Caki2 (cell line): ENCODE results near the gene MESD. TPM values are rescaled to one million over a fixed set of nuclear protein-coding genes. Genes with fewer than 3 reads are reported as not detected.

Source experiments
- DNase-seq: peaks from one replicate; pipeline ENCODE4 v3.0.0-alpha.2; 2015; ENCODE audit warnings: low read depth
- in situ Hi-C: cut with HindIII; loops from 2 replicates; pipeline ENCODE4 v1.10.0; 2016; ENCODE audit warnings: low sequenced_read_pairs, low pct_unique_long_range_greater_than_20kb, mixed read lengths
- total RNA-seq: library from RNA; depleted of rRNA; stranded (reverse); fragments of >200 nt; shearing (Covaris generic); gene quantifications from 2 replicates; pipeline ENCODE4 v1.2.3, GENCODE V29; 2014; ENCODE audit warnings: low replicate concordance

MESD gene
- total RNA-seq, 1 experiment from 2014 or later, result 16.6 TPM

DNA sequence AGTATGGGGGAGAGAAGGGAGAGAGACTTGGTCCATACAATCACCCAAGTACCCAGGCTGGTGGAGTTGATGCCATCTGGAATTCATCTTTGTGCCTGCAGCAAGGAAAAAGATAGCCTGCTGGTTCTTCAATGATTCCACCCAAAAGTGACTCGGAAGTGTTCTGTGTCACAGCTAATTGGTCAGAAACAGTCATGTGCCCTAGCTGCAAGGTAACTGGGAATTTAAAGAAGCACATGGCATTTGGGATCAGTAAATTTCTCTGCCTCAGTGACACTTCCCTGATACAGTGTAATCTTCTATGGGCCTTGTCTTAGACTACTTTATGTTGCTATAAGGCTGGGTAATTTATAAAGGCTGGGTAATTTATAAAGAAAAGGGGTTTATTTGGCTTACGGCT lies 28.6 kb upstream of the MESD start:
- in situ Hi-C loops, result no loop called here
- no peak for DNase-seq

DNA sequence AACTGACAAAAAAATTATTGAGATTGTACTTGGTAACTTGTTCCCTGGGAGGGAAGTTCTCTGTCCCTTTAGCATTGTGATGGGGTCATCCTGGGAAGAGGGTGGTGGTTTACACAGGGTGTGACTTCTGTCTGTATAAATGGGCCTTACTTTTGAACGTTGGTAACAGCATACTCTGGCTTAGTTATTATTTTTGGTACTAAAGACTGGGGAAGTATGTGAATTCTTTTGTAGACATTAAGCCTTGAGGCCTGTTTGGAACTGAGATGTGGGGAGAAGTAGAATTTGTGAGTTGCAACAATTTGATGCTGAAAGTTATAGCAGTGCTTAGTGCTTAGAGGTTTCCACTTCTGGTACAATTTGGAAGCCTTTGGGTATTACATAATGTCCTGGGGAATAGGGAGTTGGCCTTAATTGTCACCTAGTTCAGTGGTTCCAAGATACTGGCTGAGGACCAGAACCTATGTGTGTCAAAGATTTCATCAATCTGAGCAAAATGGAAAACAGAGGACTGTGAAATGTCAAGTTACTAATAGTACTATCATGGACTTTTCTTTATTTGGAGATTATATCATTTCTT lies 27.0 kb upstream of the MESD start:
- no peak for DNase-seq
- in situ Hi-C loops, result no loop called here

DNA sequence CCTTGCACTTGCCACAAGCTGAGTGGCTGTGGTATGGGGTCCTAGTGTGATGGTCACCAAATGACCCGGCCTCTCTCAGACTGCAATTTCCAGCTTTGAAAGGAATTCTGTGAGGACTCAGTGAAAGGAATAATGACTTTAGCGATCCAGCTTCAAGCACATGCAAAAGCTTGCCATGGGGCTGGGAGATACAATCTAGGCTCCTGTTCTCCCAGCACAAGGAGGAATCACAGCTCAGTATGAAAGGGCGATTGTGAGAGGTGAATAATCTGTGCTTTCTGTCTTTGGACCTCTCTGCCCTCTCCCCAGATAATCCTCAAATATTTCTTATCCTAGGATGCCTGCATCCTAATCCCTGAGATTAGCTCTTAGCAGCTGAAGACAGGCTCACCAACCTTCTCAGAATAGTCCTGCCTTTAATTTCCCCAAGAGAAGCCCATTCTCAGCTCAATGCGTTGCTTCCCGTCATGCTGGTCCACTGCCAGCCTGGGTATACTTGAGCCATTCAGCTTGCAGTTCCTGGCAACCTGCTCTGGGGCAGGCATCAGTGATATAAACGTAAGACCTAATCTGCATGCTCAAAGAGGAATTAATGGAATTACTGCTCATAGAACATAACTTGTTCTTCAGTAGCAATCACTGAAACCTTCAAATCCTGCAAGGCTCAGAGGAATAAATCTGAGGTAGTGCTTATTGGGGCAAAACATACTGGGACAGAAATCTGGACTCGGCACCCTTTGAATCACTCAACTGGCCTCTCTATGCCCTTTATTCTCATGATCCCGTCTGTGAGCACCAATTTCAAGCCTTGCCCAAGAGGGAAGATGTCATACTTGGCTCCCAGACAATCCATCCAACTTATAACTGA lies 26.2 kb upstream of the MESD start:
- DNase-seq, result no peak
- in situ Hi-C loops, result no loop called here

DNA sequence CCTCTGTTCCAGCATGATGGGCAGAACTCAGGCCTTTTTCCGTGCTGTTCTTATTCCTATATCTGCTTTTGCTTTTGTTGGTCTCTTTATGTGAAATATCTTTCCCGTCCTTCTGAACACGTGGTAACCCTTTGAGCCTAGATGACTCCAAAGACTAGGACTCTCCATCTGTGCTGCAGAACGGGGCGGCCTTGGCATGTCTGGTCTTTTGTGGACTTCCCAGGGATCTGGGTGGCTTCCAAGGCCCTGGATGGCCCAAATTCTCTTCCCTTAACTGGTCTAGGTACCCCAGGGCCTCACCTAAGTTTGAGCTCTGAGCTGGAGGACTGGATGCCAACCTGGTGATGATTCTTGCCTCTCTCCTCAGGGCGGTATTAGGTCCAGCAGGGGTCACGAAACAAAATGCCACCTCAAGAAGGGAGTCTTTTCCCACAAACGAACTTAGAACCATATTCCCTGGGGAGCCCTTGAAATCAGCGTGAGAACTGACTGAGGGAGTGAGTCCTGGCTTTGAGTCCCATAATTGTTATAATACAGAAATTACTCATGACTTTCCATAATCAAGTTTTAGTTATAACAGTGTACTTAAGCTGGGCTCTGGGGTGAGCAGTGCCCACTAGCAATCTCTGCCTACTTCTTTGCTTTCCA lies 25.0 kb upstream of the MESD start:
- in situ Hi-C loops, result no loop called here

DNA sequence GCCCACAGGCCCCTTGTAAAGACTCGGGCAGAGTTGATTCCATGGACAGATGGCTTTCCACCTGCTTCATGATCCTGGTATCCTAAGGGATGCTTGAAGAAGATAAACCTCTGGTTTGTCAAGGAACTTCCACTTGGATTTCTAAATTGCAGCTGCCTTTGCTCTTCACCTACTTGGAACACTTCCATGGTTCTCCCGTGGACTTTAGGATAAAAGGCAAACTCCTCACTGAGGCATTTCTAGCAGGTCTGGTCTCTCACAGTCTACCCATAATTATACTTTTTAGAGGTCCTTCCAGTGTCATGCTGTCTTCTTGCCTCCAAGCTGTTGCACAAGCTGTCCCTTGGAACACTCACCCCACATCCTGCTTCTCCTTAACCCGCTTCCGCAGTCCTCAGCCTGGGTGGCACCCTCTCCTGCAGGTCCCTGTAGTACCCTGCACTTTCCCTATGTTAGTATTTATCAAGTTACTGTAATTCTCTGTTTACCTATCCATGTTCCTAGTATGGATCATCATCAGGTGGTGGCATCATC lies 23.8 kb upstream of the MESD start:
- in situ Hi-C loops, result no loop called here
- no peak for DNase-seq

More for the DNA sequence above, 25.0 kb upstream of the MESD start:
- no peak for DNase-seq

DNA sequence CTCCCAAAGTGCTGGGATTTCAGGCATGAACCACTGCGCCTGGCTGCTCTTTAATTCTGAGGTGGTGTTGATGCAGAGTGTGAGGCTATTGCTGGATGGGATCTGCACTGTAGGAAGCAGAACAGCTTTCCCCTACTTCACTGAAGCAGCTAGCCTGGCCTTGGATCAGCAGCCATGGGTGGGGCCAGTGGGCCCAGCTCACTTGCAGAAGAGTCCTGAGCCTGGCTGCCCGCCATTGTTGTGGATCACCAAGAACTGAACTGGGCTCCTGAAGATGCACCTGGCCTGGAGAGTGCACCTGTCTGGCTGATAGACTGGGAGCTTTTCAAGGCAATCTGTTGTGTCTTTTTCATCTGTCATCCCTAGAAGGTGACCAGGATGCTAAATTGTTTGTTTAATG lies 23.0 kb upstream of the MESD start:
- in situ Hi-C loops, result no loop called here

DNA sequence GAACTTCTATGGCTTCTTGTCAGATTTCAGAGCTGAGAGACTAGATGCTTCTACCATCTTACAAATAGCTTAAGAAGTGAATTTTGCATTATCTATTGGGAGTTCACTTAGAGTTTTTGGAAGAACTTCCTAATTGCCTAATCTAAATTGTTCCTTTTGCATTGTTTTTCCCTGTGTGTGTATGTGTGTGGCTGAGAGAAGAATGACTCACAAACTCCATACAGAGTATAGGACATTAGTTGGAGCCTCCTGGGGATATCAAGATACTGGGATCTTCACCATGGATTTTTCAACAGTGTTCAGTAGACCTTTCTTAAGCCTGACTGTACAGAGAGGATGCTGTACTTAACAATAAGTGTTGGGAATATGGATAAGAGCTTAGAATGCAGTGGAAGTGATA lies 22.0 kb upstream of the MESD start:
- in situ Hi-C loops, result no loop called here
- DNase-seq, result no peak

More for the DNA sequence above, 23.0 kb upstream of the MESD start:
- no peak for DNase-seq

DNA sequence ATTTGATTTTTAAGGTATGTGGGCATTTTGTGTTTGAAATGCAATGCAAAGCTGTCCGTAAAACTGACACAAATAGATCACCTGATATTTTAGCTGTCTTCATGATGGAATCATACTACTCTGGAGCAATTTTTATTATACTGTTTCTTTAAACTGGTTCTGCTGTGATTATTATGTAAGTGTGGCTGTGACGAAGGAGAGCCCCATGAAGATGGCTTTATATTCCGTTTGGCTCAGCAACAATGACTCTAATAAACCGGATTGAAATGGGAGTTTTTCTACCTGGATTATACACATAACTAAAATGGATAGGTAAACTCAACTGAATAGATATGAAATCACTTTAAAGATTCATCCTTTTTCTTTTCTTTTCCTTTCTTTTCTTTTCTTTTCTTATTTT lies 20.5 kb upstream of the MESD start:
- DNase-seq, result no peak
- in situ Hi-C loops, result no loop called here

DNA sequence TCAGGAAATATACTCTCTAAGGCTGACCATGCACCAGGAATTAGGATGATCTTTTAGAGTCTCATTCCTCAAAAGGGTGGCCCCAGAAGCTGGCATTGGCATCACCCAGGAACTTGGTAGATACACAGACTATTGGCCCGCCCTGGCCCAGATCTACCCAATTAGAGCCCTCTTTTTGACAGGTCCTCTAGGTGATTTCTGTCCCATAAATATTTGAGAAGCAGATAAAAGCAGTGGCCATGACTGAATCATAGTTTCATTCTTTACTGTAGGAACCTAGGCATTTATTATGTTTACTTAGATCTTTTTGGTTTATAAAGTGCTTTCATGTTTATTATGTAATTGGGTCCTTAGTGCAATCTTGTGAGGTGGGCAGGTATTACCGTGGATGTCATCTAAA lies 18.7 kb upstream of the MESD start:
- in situ Hi-C loops, result no loop called here
- no peak for DNase-seq

DNA sequence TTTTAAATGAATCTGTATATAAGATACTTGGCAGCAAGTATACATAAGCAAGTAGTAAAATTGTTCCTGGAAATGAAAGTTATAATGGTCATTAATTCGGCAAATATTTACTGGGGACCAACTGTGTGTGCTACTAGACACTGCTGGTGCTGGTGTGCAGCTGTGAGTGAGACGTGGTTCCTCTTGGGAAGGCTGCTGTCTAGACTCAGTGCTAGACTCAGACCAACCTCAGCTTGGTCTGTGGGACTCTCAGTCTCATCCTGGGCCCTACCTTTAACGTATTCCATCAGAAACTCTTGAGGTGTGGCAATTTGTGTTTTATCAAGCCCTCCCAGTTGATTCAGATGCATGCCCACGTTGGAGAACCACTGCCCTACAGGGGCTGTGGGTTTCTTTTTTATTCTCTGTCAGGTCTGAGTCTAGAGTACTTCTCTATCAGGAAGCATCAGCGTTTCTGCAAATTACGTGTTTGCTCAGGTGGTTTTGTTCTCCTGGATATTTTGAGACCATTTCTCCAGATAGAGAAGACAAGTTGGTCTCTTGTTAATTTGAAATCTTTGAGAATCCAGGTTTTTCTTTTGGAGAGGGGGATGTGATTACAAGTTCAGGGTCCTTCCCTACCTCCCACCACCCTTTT lies 17.9 kb upstream of the MESD start:
- in situ Hi-C loops, result no loop called here
- DNase-seq, result no peak

DNA sequence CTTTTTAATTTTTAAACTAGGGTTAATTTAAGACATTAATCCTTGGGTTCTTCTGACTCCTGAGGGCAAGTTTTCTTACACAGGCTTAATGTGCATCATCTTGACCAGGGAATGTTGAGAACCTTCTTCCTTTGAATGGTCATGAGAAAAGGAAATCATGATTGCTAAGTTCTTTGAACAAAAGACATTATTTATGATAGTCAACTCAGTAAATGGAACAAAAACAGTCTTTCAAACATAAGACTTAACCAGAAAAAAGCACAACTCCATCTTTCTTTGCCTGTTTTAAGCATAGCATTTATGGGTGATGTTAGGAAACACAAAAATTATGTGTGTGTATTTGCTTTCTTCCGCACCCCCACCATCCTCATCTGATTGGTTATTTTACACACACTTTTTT lies 16.5 kb upstream of the MESD start:
- DNase-seq, result no peak
- in situ Hi-C loops, result no loop called here

DNA sequence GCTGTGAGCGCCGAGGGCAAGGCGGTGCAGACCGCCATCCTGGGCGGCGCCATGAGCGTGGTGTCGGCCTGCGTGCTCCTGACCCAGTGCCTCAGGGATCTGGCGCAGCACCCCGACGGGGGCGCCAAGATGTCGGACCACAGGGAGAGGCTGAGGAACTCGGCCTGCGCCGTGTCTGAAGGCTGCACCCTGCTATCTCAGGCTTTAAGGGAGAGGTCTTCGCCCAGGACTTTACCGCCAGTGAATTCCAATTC lies 13.4 kb upstream of the MESD start:
- DNase-seq, result no peak
- in situ Hi-C loops, result no loop called here

DNA sequence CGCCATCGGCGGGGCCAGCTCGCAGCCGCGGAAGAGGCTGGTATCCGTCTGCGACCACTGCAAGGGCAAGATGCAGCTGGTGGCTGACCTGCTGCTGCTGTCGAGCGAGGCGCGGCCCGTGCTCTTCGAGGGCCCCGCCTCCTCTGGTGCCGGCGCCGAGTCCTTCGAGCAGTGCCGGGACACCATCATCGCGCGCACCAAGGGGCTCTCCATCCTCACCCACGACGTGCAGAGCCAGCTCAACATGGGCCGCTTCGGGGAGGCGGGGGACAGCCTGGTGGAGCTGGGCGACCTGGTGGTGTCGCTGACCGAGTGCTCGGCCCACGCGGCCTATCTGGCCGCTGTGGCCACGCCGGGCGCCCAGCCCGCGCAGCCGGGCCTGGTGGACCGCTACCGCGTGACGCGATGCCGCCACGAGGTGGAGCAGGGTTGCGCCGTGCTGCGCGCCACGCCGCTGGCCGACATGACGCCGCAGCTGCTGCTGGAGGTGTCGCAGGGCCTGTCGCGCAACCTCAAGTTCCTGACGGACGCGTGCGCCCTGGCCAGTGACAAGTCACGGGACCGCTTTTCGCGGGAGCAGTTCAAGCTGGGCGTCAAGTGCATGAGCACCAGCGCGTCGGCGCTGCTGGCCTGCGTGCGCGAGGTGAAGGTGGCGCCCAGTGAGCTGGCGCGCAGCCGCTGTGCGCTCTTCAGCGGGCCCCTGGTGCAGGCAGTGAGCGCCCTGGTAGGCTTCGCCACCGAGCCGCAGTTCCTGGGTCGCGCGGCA lies 12.9 kb upstream of the MESD start:
- in situ Hi-C loops, result no loop called here
- DNase-seq, result no peak

DNA sequence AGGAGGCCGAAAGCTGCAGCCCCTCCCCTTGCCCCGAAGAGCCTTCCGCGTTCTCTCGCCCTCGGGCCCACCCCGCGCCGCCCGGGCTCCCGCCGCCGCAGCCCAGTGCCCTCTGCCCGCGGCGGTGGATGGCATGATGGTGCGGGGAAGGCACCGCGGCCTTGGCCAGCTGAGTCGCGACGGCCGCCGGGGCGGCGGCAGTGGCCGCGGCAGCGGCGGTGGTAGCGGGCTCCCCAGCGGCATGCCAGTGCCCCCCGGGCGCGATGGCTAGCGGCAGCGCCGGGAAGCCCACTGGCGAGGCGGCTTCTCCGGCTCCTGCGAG lies 12.4 kb upstream of the MESD start:
- no peak for DNase-seq
- in situ Hi-C loops, result no loop called here

DNA sequence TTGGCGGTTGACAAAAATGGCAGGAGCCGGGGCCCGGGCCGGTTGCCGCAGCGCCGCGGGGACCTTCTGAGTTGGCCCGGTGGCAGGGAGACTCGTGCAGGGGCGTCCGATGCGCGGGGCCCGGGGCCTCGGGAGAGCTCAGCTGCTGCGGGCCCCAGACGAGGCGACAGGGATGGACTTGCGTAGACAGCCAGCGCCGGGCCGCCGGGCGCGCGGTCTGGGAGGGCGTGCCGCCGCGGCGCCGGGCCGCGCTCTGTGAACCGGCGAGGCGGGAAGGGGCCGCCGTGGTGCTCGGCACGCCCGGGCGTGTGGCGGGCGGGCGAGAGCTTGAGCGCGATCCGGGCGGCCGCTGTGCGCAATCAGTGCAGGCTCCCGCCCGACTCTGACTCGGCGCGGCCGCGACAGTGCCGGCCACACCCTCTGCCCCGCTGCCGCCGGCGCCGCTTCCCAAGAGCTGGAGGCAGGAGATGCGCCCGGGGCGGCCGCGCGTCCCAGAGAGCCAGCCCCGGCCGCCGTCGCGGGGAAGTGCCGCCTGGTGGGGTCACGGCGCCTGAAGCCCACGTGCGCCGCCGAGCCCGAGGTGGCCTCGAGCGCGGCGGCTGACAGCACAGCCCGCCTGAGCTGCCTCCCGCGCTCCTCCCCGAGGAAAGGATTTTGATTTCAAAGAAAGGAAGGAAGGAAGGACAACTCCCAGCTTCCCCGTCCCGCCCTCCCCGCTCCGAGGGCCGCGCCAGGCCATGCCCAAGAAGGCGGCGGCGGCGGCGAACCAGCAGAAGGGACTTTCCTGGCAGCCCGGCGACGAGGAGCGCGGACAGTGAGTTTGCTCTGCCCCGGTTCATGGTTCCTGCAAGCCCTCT lies 11.8 kb upstream of the MESD start:
- peak; percentile 66 for DNase-seq

DNA sequence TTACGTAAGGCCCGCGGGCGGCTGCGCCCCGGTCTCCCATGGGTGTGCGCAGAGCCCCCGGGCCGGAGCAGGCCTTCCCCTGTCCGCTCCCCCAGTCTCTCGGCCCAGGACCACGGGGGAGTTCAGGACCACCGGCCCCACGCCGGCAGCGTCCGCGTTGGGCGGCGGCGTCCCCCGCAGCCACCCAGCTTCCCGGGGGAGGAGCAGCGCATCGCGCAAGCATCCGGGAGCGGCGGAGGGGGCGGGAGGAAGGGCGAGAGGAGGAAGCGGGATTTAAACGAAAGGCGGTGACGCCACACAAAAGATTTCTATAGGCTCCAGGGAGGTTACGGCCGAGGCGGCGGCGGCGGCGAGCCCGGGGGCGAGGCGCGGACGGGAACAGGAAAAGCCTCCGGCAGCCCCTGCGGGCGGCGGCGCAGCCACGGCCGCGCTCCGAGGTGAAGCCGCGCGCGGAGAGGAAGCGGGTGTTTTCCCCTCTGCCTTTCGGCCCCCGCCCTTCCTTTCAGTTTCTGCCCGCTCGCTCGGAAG lies 11.1 kb upstream of the MESD start, which contains the start of gene TLNRD1:
TLNRD1 (plus strand) TSS at position 300 of the 528 bp plus-strand sequence. CDS start 1,349 bp downstream, outside the sequence.
- in situ Hi-C loops, result no loop called here
- peak; percentile 83 for DNase-seq

More for the DNA sequence above, 11.8 kb upstream of the MESD start:
- in situ Hi-C loops, result no loop called here

DNA sequence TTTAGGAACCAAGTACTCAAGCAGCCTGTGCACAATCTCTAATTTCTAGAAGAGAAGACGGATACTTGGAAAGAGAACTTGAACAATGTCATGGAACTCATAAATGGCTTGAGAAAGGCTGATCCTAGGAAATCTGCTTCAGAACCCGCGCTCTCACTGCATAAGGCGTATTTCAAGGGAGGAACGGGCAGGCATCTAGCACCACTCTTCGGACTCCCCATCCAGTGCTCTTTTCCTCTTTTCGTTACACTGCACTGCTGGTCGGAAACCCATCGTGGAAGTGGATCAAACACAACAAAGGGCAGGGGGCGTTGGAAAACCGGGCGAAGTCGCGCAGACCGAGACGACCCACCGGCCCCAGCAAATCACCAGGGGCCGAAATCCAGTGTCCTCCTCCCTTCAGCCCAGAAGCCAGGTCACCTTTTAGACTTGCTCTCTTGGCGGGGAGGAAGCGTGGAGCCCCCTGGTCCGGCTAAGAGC lies 10.6 kb upstream of the MESD start:
- in situ Hi-C loops, result no loop called here
- DNase-seq, result no peak
